Osteocyte (in vitro differentiated cells): ENCODE data around the gene GCDH. TPM values are rescaled to one million over a fixed set of nuclear protein-coding genes. Genes with fewer than 3 reads are reported as not detected.

ENCODE experiments used
- DNase-seq: peaks from one replicate; pipeline ENCODE4 v3.0.0; 2021; ENCODE audit warnings: mixed read lengths; ENCODE audit not compliant: unreplicated experiment; ENCODE audit errors: extremely low spot score
- H3K27ac Mint-ChIP-seq: one replicate; pipeline ENCODE4 v1.8.0; 2021; ENCODE audit warnings: mild to moderate bottlenecking, mixed read lengths; ENCODE audit not compliant: unreplicated experiment
- H3K27me3 Mint-ChIP-seq: one replicate; pipeline ENCODE4 v1.8.0; 2021; ENCODE audit warnings: mixed read lengths; ENCODE audit not compliant: unreplicated experiment
- H3K36me3 Mint-ChIP-seq: one replicate; pipeline ENCODE4 v1.8.0; 2021; ENCODE audit warnings: mixed read lengths; ENCODE audit not compliant: unreplicated experiment
- H3K4me1 Mint-ChIP-seq: one replicate; pipeline ENCODE4 v1.8.0; 2021; ENCODE audit warnings: mixed read lengths; ENCODE audit not compliant: unreplicated experiment
- H3K4me3 Mint-ChIP-seq: one replicate; pipeline ENCODE4 v1.8.0; 2021; ENCODE audit warnings: mild to moderate bottlenecking, moderate library complexity, mixed read lengths; ENCODE audit not compliant: unreplicated experiment
- H3K9me3 Mint-ChIP-seq: one replicate; pipeline ENCODE4 v1.8.0; 2021; ENCODE audit warnings: mixed read lengths; ENCODE audit not compliant: unreplicated experiment
- total RNA-seq: library from RNA; stranded (reverse); gene quantifications from 2 replicates; pipeline ENCODE4 v1.2.1, GENCODE V29; 2021
- TF ChIP-seq, protein P1 (sequence below): fragments of 200-600 bp; sonication (generic); IDR thresholded peaks from 2 replicates; pipeline ENCODE4 v1.5.0; 2021; ENCODE audit warnings: antibody characterized with exemption, mild to moderate bottlenecking, moderate library complexity

The GCDH gene
- total RNA-seq, 1 donor from 2014 or later = 23.1 TPM

DNA sequence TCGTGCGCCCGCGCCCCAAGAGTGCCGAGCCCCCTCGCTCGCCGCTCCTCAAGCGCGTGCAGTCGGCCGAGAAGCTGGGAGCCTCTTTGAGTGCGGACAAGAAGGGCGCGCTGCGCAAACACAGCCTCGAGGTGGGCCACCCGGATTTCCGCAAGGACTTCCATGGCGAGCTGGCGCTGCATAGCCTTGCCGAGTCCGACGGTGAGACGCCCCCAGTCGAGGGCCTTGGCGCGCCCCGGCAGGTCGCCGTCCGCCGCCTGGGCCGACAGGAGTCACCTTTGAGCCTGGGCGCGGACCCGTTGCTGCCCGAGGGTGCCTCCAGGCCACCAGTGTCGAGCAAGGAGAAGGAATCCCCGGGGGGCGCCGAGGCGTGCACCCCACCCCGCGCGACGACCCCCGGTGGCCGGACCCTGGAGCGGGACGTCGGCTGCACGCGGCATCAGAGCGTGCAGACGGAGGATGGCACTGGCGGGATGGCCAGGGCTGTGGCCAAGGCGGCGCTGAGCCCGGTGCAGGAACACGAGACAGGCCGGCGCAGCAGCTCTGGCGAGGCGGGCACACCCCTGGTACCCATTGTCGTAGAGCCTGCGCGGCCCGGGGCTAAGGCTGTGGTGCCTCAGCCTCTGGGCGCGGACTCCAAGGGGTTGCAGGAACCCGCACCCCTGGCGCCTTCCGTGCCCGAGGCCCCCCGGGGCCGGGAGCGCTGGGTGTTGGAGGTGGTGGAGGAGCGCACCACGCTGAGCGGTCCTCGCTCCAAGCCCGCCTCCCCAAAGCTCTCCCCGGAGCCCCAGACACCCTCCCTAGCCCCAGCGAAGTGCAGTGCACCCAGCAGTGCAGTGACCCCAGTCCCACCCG, 16.8 kb upstream of the GCDH start:
- Mint-ChIP-seq H3K4me3 (no peak overlapping the region), H3K27me3 (no peaks in the 10 kb centered on the region), H3K4me1 (no peaks in the 10 kb centered on the region), H3K27ac (no peak overlapping the region), H3K9me3 (no peaks in the 10 kb centered on the region), H3K36me3 (peaks cover 20% of the 10 kb centered on the region)
- DNase-seq = no peak
- TF ChIP-seq, protein P1, sequence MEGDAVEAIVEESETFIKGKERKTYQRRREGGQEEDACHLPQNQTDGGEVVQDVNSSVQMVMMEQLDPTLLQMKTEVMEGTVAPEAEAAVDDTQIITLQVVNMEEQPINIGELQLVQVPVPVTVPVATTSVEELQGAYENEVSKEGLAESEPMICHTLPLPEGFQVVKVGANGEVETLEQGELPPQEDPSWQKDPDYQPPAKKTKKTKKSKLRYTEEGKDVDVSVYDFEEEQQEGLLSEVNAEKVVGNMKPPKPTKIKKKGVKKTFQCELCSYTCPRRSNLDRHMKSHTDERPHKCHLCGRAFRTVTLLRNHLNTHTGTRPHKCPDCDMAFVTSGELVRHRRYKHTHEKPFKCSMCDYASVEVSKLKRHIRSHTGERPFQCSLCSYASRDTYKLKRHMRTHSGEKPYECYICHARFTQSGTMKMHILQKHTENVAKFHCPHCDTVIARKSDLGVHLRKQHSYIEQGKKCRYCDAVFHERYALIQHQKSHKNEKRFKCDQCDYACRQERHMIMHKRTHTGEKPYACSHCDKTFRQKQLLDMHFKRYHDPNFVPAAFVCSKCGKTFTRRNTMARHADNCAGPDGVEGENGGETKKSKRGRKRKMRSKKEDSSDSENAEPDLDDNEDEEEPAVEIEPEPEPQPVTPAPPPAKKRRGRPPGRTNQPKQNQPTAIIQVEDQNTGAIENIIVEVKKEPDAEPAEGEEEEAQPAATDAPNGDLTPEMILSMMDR = no peak

DNA sequence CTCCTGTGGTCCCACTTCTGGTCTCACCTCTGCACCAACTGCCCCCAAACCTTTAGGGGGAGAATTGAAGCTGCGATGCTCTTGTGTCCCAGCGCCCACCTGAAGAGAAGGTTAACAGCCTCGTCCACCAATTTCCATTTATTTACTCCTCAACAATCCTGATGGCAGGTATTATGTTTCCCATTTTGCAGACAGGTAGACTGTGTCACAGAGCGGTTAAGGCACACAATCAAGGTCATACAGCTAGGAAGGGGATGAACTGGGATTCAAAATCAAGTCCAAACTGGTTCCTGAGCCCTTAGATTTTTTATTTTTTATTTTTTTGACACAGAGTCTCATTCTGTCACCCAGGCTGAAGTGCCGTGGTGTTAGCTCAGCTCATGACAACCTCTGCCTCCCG, 15.9 kb upstream of the GCDH start:
- DNase-seq = no peak
- Mint-ChIP-seq H3K4me3 (no peak overlapping the region), H3K4me1 (no peaks in the 10 kb centered on the region), H3K27me3 (no peaks in the 10 kb centered on the region), H3K9me3 (no peaks in the 10 kb centered on the region), H3K36me3 (peaks cover 20% of the 10 kb centered on the region), H3K27ac (no peak overlapping the region)
- TF ChIP-seq, protein P1 = no peak

DNA sequence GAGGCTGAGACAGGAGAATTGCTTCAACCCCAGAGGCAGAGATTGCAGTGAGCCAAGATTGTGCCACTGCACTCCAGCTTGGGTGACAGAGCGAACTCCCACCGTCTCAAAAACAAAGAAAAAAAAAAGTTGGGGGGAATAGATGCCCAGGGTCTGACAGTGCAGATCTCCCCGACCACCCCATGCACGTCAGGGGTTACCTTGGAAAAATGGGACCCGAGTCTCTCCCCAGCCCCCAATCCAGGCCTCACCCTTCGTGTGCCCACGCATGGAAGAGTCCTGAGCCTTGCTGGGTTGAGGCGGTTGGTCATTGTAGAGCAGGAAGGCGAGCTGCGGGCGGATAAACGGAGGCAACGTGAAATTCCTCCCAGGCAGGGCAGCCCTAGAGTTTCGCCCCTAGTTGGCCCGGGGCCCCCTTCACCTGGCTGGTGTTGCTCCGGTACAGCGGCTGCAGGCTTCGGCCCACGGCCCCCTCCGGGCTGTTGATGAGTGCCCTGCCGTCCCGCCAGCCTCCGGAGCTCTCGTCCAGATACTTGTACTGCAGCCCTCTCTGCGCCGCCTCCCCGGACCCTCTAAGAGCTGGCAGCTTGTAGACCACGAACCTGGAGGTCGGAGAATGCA, 10.3 kb upstream of the GCDH start:
- TF ChIP-seq, protein P1 = no peak
- DNase-seq = no peak
- Mint-ChIP-seq H3K4me3 (peak overlapping the region; percentile 83), H3K27me3 (peaks cover 9% of the 10 kb centered on the region), H3K4me1 (peaks cover 15% of the 10 kb centered on the region), H3K9me3 (no peaks in the 10 kb centered on the region), H3K36me3 (peaks cover 8% of the 10 kb centered on the region), H3K27ac (peak overlapping the region; percentile 86)

DNA sequence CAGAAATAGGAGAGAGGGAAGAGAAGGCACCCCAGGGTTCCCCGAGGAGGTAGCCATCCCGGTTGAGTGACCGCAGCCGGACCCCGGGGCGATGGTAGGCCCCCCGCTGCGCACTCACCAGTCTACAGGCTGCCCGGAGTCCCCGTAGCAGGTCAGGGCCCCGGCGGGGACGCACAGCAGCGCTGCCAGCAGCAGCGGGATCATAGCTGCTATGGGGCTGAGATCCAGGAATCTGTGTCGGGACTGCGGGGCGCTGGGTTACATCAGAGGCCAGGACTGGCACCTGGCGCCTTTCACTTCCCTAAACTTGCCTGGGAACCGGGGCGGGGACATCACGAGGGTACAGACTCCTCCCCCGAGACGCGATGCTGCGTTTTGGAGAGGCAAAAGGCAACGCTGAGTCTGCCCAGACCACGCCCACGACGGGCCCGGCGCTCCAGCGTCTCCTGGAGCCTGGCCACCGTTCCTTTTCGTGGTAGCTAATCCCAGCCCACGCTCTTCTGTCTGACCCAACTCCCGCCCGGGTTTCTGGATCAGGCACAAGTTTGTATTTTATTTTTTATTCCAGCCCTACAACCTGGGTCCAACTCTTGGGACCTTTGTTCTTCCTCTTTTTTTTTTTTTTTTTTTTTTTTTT, 9.7 kb upstream of the GCDH start, which contains the start of gene DNASE2:
TSS of gene DNASE2 (minus strand) at position 278 of the 637 bp plus-strand sequence. CDS start at position 204, 74 bp downstream.
- H3K27me3 Mint-ChIP-seq = peaks cover 11% of the 10 kb centered on the region
- peaks cover 8% of the 10 kb centered on the region for H3K36me3 Mint-ChIP-seq
- peak; percentile 95 for DNase-seq
- TF ChIP-seq, protein P1 = no peak
- peak within 1 kb of the TSS; percentile 86 for H3K27ac Mint-ChIP-seq
- peaks cover 15% of the 10 kb centered on the region for H3K4me1 Mint-ChIP-seq
- H3K9me3 Mint-ChIP-seq = no peaks in the 10 kb centered on the region
- H3K4me3 Mint-ChIP-seq = peak within 1 kb of the TSS; percentile 83

DNA sequence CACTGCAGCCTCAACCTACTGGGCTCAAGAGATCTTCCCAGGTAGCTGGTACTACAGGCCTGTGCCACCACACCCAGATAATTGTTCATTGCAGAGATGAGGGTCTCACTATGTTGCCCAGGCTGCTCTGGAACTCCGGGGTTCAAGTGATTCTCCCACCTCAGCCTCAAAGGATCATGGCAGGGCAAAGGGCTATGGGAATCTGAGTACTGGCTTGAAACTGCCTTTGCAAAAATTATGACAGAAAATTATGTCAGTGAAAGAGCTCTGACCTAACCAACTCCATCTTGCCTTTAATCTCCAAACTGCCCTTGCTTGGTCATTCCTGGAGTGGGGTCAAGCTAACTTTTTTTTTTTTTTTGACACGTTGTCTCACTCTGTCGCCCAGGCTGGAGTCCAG, 8.4 kb upstream of the GCDH start:
- Mint-ChIP-seq H3K27me3 (peaks cover 20% of the 10 kb centered on the region), H3K27ac (no peak overlapping the region), H3K36me3 (peaks cover 8% of the 10 kb centered on the region), H3K4me3 (peak overlapping the region; percentile 83), H3K4me1 (peaks cover 15% of the 10 kb centered on the region), H3K9me3 (no peaks in the 10 kb centered on the region)
- DNase-seq = no peak
- TF ChIP-seq, protein P1 = no peak
